ENCODE measurements around the gene PRKAR2B. TPM values are rescaled to one million over a fixed set of nuclear protein-coding genes. Genes with fewer than 3 reads are reported as not detected.

PRKAR2B gene
- total and polyA plus RNA-seq, 2 experiments from 2014 or later = 48.8 to 50.6 TPM

GRCh38 chr7:107166736-107167426, 122.4 kb downstream of the PRKAR2B start:
- H3K36me3 Mint-ChIP-seq (ENCODE audit: low read depth) = no peaks in the 10 kb centered on the region
- TF ChIP-seq JUNB (IDR thresholded peaks at IDR 0.05; ENCODE audit: unreplicated experiment) = no peak
- no peak for TF ChIP-seq ZNF331 (CRISPR knock-in tag; IDR thresholded peaks at IDR 0.05; ENCODE audit: low read depth)
- TF ChIP-seq CREB1 (CRISPR knock-in tag; IDR thresholded peaks at IDR 0.05; ENCODE audit: low read depth) = no peak
- TF ChIP-seq STAT1 (IDR thresholded peaks at IDR 0.05; ENCODE audit: unreplicated experiment) = no peak
- no peak for TF ChIP-seq POLR2AphosphoS5 (IDR thresholded peaks at IDR 0.05; ENCODE audit: low read depth)
- TF ChIP-seq EZH2phosphoT487 (IDR thresholded peaks at IDR 0.05; ENCODE audit: unreplicated experiment) = no peak
- no peak for TF ChIP-seq ZNF114 (CRISPR knock-in tag; IDR thresholded peaks at IDR 0.05)
- no peak for TF ChIP-seq REST (IDR thresholded peaks at IDR 0.05; ENCODE audit: unreplicated experiment)
- TF ChIP-seq ZNF462 (CRISPR knock-in tag; IDR thresholded peaks at IDR 0.05) = no peak
- no peak for TF ChIP-seq CTCF (conservative IDR thresholded peaks at IDR 0.05; ENCODE audit: low read depth in 2 of 2)
- no peak for TF ChIP-seq EZH2 (IDR thresholded peaks at IDR 0.05; ENCODE audit: low read depth, unreplicated experiment)
- no peak for TF ChIP-seq ETS1 (IDR thresholded peaks at IDR 0.05)
- TF ChIP-seq NANOG (IDR thresholded peaks at IDR 0.05; ENCODE audit: borderline replicate concordance) = no peak
- H3K27ac Mint-ChIP-seq = peak overlapping the region; percentile 98
- DNase-seq (ENCODE audit: low spot score) (no peak), ATAC-seq (no peak)
- Histone ChIP-seq H3K4me2 (peak overlapping the region; percentile 56), H3K36me3 (ENCODE audit: insufficient read depth) (no peaks in the 10 kb centered on the region), H3K27me3 (ENCODE audit: insufficient read depth) (no peaks in the 10 kb centered on the region), H3K27ac (ENCODE audit: low read depth) (peak overlapping the region; percentile 96), H3K9me2 (ENCODE audit: insufficient read depth) (no peaks in the 10 kb centered on the region), H4K20me1 (replicated peaks; ENCODE audit: insufficient read depth) (no peaks in the 10 kb centered on the region), H3K4me1 (ENCODE audit: insufficient read depth) (peaks cover 7% of the 10 kb centered on the region), H3F3A (replicated peaks; ENCODE audit: low read depth) (no peaks in the 10 kb centered on the region), H2AFZ (0 out of 2 replicates have a peak overlapping the region, but pooled peaks have one; percentile 1), H3K79me2 (replicated peaks; ENCODE audit: insufficient read depth) (peaks cover 17% of the 10 kb centered on the region), H3K4me3 (peak overlapping the region; percentile 58)
- H3K4me3 Mint-ChIP-seq = peak overlapping the region; percentile 86
- no peaks in the 10 kb centered on the region for H3K9me3 Mint-ChIP-seq
- peaks cover 8% of the 10 kb centered on the region for H3K27me3 Mint-ChIP-seq (ENCODE audit: insufficient read depth, low read depth, poor library complexity)
- peaks cover 19% of the 10 kb centered on the region; the same call in 2 of the 3 replicates for H3K4me1 Mint-ChIP-seq

All from GM23338 (cell line).